HFFc6 (cell line): ENCODE data around the gene MR1. TPM values are rescaled to one million over a fixed set of nuclear protein-coding genes. Genes with fewer than 3 reads are reported as not detected.
"Not testable (repeated sequence)": the region's sequence is repeated elsewhere in the genome, so short reads cannot be mapped to it uniquely, and the experiment has no call there.

Source experiments
- DNase-seq: peaks from one replicate; pipeline ENCODE4 v3.0.0-alpha.2; 2018
- H3K27ac Mint-ChIP-seq: 2 replicates; pipeline ENCODE4 v1.8.0; 2020; ENCODE audit warnings: mild to moderate bottlenecking, mixed read lengths
- H3K27me3 Mint-ChIP-seq: 2 replicates; pipeline ENCODE4 v1.8.0; 2021; ENCODE audit warnings: mild to moderate bottlenecking, moderate library complexity, mixed read lengths; ENCODE audit not compliant: insufficient read depth
- H3K36me3 Mint-ChIP-seq: 2 replicates; pipeline ENCODE4 v1.8.0; 2021; ENCODE audit warnings: low read depth, mixed read lengths
- H3K4me1 Mint-ChIP-seq: 2 replicates; pipeline ENCODE4 v1.8.0; 2020; ENCODE audit warnings: low read depth, mixed read lengths
- H3K4me3 Mint-ChIP-seq: 2 replicates; pipeline ENCODE4 v1.8.0; 2020; ENCODE audit warnings: mild to moderate bottlenecking, moderate library complexity, mixed read lengths
- H3K9me3 Mint-ChIP-seq: 2 replicates; pipeline ENCODE4 v1.8.0; 2020; ENCODE audit warnings: mild to moderate bottlenecking, mixed read lengths
- total RNA-seq, 6 experiments: library from RNA; stranded (reverse); fragmentation: NEBNext Ultra II Directional; extraction: Animal tissue kit (Norgen Biotek cat#: 25700); gene quantifications; 2 replicates in 1 of 6; 3 replicates in 5 of 6; pipeline ENCODE4 v1.2.3, GENCODE V29; 2021
- TF ChIP-seq, protein P1 (sequence below): fragments of 200-600 bp; sonication (generic); IDR thresholded peaks from 2 replicates; pipeline ENCODE4 v1.5.0; 2021; ENCODE audit warnings: antibody characterized with exemption, mild to moderate bottlenecking

Gene MR1
- total RNA-seq, 6 experiments from 2014 or later: 27.2 to 39.2 (median 32.2) TPM

- H3K4me1 Mint-ChIP-seq: peaks cover 50% of the 10 kb centered on the region
These were observed 6.6 kb downstream of the MR1 start for GRCh38 chr1:181040284-181040865.

GRCh38 chr1:181043025-181043888, 9.5 kb downstream of the MR1 start:
- Mint-ChIP-seq H3K4me1 (peaks cover 38% of the 10 kb centered on the region), H3K36me3 (peaks cover 13% of the 10 kb centered on the region), H3K4me3 (no peak overlapping the region), H3K27me3 (peaks cover 1% of the 10 kb centered on the region), H3K27ac (peak overlapping the region; percentile 51; the same call in 1 of the 2 replicates), H3K9me3 (no peaks in the 10 kb centered on the region)
- TF ChIP-seq, protein P1, sequence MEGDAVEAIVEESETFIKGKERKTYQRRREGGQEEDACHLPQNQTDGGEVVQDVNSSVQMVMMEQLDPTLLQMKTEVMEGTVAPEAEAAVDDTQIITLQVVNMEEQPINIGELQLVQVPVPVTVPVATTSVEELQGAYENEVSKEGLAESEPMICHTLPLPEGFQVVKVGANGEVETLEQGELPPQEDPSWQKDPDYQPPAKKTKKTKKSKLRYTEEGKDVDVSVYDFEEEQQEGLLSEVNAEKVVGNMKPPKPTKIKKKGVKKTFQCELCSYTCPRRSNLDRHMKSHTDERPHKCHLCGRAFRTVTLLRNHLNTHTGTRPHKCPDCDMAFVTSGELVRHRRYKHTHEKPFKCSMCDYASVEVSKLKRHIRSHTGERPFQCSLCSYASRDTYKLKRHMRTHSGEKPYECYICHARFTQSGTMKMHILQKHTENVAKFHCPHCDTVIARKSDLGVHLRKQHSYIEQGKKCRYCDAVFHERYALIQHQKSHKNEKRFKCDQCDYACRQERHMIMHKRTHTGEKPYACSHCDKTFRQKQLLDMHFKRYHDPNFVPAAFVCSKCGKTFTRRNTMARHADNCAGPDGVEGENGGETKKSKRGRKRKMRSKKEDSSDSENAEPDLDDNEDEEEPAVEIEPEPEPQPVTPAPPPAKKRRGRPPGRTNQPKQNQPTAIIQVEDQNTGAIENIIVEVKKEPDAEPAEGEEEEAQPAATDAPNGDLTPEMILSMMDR: no peak
- DNase-seq: peak; percentile 18

More at GRCh38 chr1:181040284-181040865, 6.6 kb downstream of the MR1 start:
- no peaks in the 10 kb centered on the region for H3K9me3 Mint-ChIP-seq
- peaks cover 5% of the 10 kb centered on the region; the same call in 1 of the 2 replicates for H3K36me3 Mint-ChIP-seq
- no peak for DNase-seq
- no peak overlapping the region for H3K4me3 Mint-ChIP-seq
- 0 out of 2 replicates have a peak overlapping the region, but pooled peaks have one; percentile 28 for H3K27ac Mint-ChIP-seq
- TF ChIP-seq, protein P1: no peak
- peaks cover 1% of the 10 kb centered on the region; the same call in 1 of the 2 replicates for H3K27me3 Mint-ChIP-seq

GRCh38 chr1:181044449-181044966, 10.7 kb downstream of the MR1 start:
- H3K27me3 Mint-ChIP-seq: peaks cover 1% of the 10 kb centered on the region
- H3K27ac Mint-ChIP-seq: peak overlapping the region; percentile 17; the same call in 1 of the 2 replicates
- no peak overlapping the region for H3K4me3 Mint-ChIP-seq
- TF ChIP-seq, protein P1: no peak
- H3K9me3 Mint-ChIP-seq: no peaks in the 10 kb centered on the region
- H3K4me1 Mint-ChIP-seq: peaks cover 34% of the 10 kb centered on the region
- H3K36me3 Mint-ChIP-seq: peaks cover 9% of the 10 kb centered on the region
- DNase-seq: no peak

DNA sequence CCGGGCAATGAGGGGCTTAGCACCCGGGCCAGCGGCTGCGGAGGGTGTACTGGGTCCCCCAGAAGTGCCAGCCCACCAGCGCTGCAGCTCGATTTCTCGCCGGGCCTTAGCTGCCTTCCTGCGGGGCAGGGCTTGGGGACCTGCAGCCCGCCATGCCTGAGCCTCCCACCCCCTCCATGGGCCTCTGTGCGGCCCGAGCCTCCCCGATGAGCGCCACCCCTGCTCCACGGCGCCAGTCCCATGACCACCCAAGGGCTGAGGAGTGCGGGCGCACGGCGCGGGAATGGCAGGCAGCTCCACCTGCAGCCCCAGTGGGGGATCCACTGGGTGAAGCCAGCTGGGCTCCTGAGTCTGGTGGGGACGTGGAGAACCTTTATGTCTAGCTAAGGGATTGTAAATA, 12.2 kb downstream of the MR1 start:
- H3K27me3 Mint-ChIP-seq, H3K27ac Mint-ChIP-seq, DNase-seq, H3K9me3 Mint-ChIP-seq, H3K36me3 Mint-ChIP-seq, H3K4me3 Mint-ChIP-seq: not testable (repeated sequence)
- peaks cover 22% of the 10 kb centered on the region for H3K4me1 Mint-ChIP-seq

GRCh38 chr1:181049378-181049777, 15.6 kb downstream of the MR1 start:
- Mint-ChIP-seq H3K4me1 (peaks cover 5% of the 10 kb centered on the region; the same call in 1 of the 2 replicates), H3K36me3 (peaks cover 9% of the 10 kb centered on the region), H3K27me3 (no peaks in the 10 kb centered on the region; the same call in 1 of the 2 replicates), H3K9me3 (no peaks in the 10 kb centered on the region), H3K27ac (no peak overlapping the region), H3K4me3 (no peak overlapping the region)
- TF ChIP-seq, protein P1: no peak
- no peak for DNase-seq
